ENCODE results near the gene TTC33.

The TTC33 gene

DNA sequence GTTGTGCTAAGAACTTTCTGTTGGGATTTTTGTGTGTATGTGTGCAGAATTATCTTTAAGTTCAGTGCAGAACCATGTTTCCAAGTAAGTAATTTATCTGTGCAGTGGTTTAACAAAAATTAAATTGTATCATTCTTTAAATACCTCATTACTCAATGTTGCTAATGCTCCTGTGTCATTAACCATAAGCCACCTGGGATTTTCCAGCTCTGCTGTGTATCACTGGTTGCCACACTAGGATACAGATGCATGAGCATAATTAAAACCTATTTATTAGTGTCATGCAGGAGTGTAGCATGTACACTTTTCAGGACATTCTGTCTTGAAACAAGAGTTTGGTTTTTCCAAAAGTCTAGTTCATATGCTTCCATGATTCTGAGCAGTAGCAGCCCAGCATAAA, 196.5 kb downstream of the TTC33 start:
- no peak overlapping the region for H3K9ac ChIP-seq (ENCODE audit: low read length)
- no peaks in the 10 kb centered on the region for H3F3A ChIP-seq (ENCODE audit: insufficient read depth)
- no peak overlapping the region for H2AFZ ChIP-seq (ENCODE audit: low read depth, low read length, severe bottlenecking)
- no peaks in the 10 kb centered on the region for H3K79me2 ChIP-seq (ENCODE audit: insufficient read depth, low read length)
- no peak overlapping the region for H3K4me2 ChIP-seq (ENCODE audit: low read depth, low read length, poor library complexity, severe bottlenecking)
- no peaks in the 10 kb centered on the region for H3K27me3 ChIP-seq (ENCODE audit: low read length)
- H3K9me2 ChIP-seq (replicated peaks; ENCODE audit: insufficient read depth, low read length), result no peaks in the 10 kb centered on the region
- H3K36me3 ChIP-seq (ENCODE audit: low read length), result no peaks in the 10 kb centered on the region
- no peaks in the 10 kb centered on the region for H3K9me3 ChIP-seq (ENCODE audit: insufficient read depth, low read length)
- H3K27ac ChIP-seq (ENCODE audit: low read depth, low read length), result no peak overlapping the region
- H4K20me1 ChIP-seq (ENCODE audit: low read depth, low read length), result no peaks in the 10 kb centered on the region
- H3K4me3 ChIP-seq (ENCODE audit: insufficient read depth, low read length, poor library complexity, severe bottlenecking), result no peak overlapping the region
- TF ChIP-seq, protein P1, sequence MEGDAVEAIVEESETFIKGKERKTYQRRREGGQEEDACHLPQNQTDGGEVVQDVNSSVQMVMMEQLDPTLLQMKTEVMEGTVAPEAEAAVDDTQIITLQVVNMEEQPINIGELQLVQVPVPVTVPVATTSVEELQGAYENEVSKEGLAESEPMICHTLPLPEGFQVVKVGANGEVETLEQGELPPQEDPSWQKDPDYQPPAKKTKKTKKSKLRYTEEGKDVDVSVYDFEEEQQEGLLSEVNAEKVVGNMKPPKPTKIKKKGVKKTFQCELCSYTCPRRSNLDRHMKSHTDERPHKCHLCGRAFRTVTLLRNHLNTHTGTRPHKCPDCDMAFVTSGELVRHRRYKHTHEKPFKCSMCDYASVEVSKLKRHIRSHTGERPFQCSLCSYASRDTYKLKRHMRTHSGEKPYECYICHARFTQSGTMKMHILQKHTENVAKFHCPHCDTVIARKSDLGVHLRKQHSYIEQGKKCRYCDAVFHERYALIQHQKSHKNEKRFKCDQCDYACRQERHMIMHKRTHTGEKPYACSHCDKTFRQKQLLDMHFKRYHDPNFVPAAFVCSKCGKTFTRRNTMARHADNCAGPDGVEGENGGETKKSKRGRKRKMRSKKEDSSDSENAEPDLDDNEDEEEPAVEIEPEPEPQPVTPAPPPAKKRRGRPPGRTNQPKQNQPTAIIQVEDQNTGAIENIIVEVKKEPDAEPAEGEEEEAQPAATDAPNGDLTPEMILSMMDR (IDR thresholded peaks at IDR 0.05; ENCODE audit: insufficient read depth, low read length, poor library complexity, severe bottlenecking), result no peak
- TF ChIP-seq EZH2phosphoT487 (conservative IDR thresholded peaks at IDR 0.05; ENCODE audit: low read length), result no peak

DNA sequence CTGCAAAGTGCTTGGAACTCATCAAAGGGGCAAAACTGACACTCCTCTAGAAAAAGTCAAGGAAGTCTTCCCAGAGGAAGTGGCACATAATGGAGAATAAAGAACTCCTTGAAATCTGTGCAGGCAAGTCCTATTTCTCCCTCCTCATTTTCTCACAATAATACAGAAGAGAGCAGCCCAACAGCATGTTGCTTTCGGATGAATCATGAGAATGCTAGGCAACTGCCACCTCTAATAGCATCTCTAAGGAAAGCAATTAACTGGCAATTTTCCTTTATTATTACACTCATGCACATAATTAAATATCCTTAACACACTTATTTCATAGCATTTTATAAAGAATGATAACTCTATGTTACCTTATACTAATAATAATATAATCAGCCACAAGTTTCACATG, 198.3 kb downstream of the TTC33 start:
- no peaks in the 10 kb centered on the region for H3K79me2 ChIP-seq (ENCODE audit: insufficient read depth, low read length)
- TF ChIP-seq EZH2phosphoT487 (conservative IDR thresholded peaks at IDR 0.05; ENCODE audit: low read length), result no peak
- TF ChIP-seq, protein P1 (IDR thresholded peaks at IDR 0.05; ENCODE audit: insufficient read depth, low read length, poor library complexity, severe bottlenecking), result no peak
- H4K20me1 ChIP-seq (ENCODE audit: low read depth, low read length), result no peaks in the 10 kb centered on the region
- no peak overlapping the region for H3K4me3 ChIP-seq (ENCODE audit: insufficient read depth, low read length, poor library complexity, severe bottlenecking)
- H3K9me3 ChIP-seq (ENCODE audit: insufficient read depth, low read length), result no peaks in the 10 kb centered on the region
- no peak overlapping the region for H3K4me2 ChIP-seq (ENCODE audit: low read depth, low read length, poor library complexity, severe bottlenecking)
- H3F3A ChIP-seq (ENCODE audit: insufficient read depth), result no peaks in the 10 kb centered on the region
- H3K27me3 ChIP-seq (ENCODE audit: low read length), result no peaks in the 10 kb centered on the region
- H3K27ac ChIP-seq (ENCODE audit: low read depth, low read length), result no peak overlapping the region
- no peak overlapping the region for H2AFZ ChIP-seq (ENCODE audit: low read depth, low read length, severe bottlenecking)
- no peaks in the 10 kb centered on the region for H3K36me3 ChIP-seq (ENCODE audit: low read length)
- no peaks in the 10 kb centered on the region for H3K9me2 ChIP-seq (replicated peaks; ENCODE audit: insufficient read depth, low read length)
- H3K9ac ChIP-seq (ENCODE audit: low read length), result no peak overlapping the region

DNA sequence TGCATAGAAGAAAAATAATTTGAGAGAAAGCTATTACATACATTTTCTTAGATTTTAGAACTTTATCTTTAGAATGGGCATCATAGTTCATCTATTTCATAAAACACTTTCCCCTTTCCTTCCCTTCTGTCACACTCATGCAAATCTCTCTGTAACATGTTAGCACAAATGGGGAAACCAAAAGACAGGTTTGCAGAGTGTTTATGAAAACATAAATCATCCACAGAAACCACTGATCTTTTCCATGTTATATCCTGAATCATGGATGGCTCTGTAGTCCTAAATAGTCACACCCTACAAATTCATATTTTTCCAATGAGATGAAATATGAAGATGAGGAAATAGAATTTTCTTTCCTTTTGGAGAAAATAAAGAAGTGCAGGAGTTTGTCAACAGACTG, 198.9 kb downstream of the TTC33 start:
- no peak overlapping the region for H3K9ac ChIP-seq (ENCODE audit: low read length)
- no peaks in the 10 kb centered on the region for H3K9me2 ChIP-seq (replicated peaks; ENCODE audit: insufficient read depth, low read length)
- no peaks in the 10 kb centered on the region for H3K9me3 ChIP-seq (ENCODE audit: insufficient read depth, low read length)
- H2AFZ ChIP-seq (ENCODE audit: low read depth, low read length, severe bottlenecking), result no peak overlapping the region
- no peaks in the 10 kb centered on the region for H3K27me3 ChIP-seq (ENCODE audit: low read length)
- TF ChIP-seq EZH2phosphoT487 (conservative IDR thresholded peaks at IDR 0.05; ENCODE audit: low read length), result no peak
- TF ChIP-seq, protein P1 (IDR thresholded peaks at IDR 0.05; ENCODE audit: insufficient read depth, low read length, poor library complexity, severe bottlenecking), result no peak
- H3K4me3 ChIP-seq (ENCODE audit: insufficient read depth, low read length, poor library complexity, severe bottlenecking), result no peak overlapping the region
- H3K36me3 ChIP-seq (ENCODE audit: low read length), result no peaks in the 10 kb centered on the region
- H3K79me2 ChIP-seq (ENCODE audit: insufficient read depth, low read length), result no peaks in the 10 kb centered on the region
- no peak overlapping the region for H3K27ac ChIP-seq (ENCODE audit: low read depth, low read length)
- no peaks in the 10 kb centered on the region for H3F3A ChIP-seq (ENCODE audit: insufficient read depth)
- H3K4me2 ChIP-seq (ENCODE audit: low read depth, low read length, poor library complexity, severe bottlenecking), result no peak overlapping the region
- no peaks in the 10 kb centered on the region for H4K20me1 ChIP-seq (ENCODE audit: low read depth, low read length)

Data from SU-DHL-6 (cell line).